ENCODE measurements around the gene HECW1. TPM values are rescaled to one million over a fixed set of nuclear protein-coding genes. Genes with fewer than 3 reads are reported as not detected.
A peak's percentile ranks its signal among the peaks of the same experiment; 100 is the strongest.

The HECW1 gene
- total and polyA plus RNA-seq, 2 of the 8 experiments (the other 6 are each of a cell fraction or from before 2014, with no cell fraction given) = 2.9 to 12.7 TPM

GRCh38 chr7:43528576-43529354 lies 416.3 kb downstream of the HECW1 start:
- no peak overlapping the region for H3K9ac ChIP-seq (replicated peaks in 1 of 4; ENCODE audit: extremely low read depth in 1 of 4, low read depth in 3 of 4, low read length in 3 of 4)
- 84% methylated on average over 10 of the region's 10 CpGs; no CpG with 5 or more reads in 1 of the 2 experiments for WGBS, 2 experiments (ENCODE audit: extremely low coverage in 1 of 2, insufficient coverage in 1 of 2, insufficient read length in 1 of 2, insufficient replicate concordance in 2 of 2, low coverage in 1 of 2, low lambda C conversion rate in 2 of 2, missing lambda C conversion rate in 1 of 2)
- TF ChIP-seq MAX (IDR thresholded peaks at IDR 0.05) (no peak), BACH1 (IDR thresholded peaks at IDR 0.05; ENCODE audit: low read length) (no peak), SP1 (IDR thresholded peaks at IDR 0.05; ENCODE audit: low read depth, low read length) (no peak), ASH2L (IDR thresholded peaks at IDR 0.05; ENCODE audit: low read length) (no peak), RXRA (IDR thresholded peaks at IDR 0.05; ENCODE audit: insufficient read depth, low read depth, low read length) (no peak), SP4 (IDR thresholded peaks at IDR 0.05; ENCODE audit: low read length) (no peak), PHF8 (conservative IDR thresholded peaks at IDR 0.05; ENCODE audit: low read depth, low read length) (no peak), JUN (IDR thresholded peaks at IDR 0.05; ENCODE audit: low read depth, low read length) (no peak)
- TF ChIP-seq, protein P1, sequence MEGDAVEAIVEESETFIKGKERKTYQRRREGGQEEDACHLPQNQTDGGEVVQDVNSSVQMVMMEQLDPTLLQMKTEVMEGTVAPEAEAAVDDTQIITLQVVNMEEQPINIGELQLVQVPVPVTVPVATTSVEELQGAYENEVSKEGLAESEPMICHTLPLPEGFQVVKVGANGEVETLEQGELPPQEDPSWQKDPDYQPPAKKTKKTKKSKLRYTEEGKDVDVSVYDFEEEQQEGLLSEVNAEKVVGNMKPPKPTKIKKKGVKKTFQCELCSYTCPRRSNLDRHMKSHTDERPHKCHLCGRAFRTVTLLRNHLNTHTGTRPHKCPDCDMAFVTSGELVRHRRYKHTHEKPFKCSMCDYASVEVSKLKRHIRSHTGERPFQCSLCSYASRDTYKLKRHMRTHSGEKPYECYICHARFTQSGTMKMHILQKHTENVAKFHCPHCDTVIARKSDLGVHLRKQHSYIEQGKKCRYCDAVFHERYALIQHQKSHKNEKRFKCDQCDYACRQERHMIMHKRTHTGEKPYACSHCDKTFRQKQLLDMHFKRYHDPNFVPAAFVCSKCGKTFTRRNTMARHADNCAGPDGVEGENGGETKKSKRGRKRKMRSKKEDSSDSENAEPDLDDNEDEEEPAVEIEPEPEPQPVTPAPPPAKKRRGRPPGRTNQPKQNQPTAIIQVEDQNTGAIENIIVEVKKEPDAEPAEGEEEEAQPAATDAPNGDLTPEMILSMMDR (IDR thresholded peaks at IDR 0.05; ENCODE audit: control extremely low read depth in 1 of 3, insufficient read depth in 1 of 3, low read depth in 1 of 3, low read length in 3 of 3) = no peak
- H3K18ac ChIP-seq (ENCODE audit: extremely low read depth, low read length) = no peak overlapping the region
- CTCF ChIA-PET (ENCODE audit: partially characterized antibody) = interaction anchor here (0.9 to 1.7 kb wide), 4 partner anchors 17 to 190 kb away, joined by 3 to 6 read pairs (median 4); partner anchors contain the start of gene STK17A
- no peak overlapping the region for H3K4ac ChIP-seq (replicated peaks; ENCODE audit: insufficient read length, low read depth, low read length)
- H2BK15ac ChIP-seq (ENCODE audit: low read length) = no peak overlapping the region
- no peak overlapping the region for H3K23ac ChIP-seq (ENCODE audit: insufficient read length)
- no peak overlapping the region for H2AK5ac ChIP-seq (ENCODE audit: low read depth, low read length)
- DNase-seq (ENCODE audit: low read depth in 1 of 2, low spot score in 2 of 2) (peak in 1 of 2 experiments; percentile 19), FAIRE-seq (no peak)
- no peak overlapping the region for H2AFZ ChIP-seq (ENCODE audit: low read length)
- no peak overlapping the region for H2BK20ac ChIP-seq (ENCODE audit: low read length)
- H3K79me2 ChIP-seq (ENCODE audit: control insufficient read depth in 1 of 2, insufficient read depth in 2 of 2, low read length in 2 of 2) = no peaks in the 10 kb centered on the region
- H4K5ac ChIP-seq (ENCODE audit: insufficient read length, low read depth, low read length) = no peak overlapping the region
- H2BK5ac ChIP-seq (ENCODE audit: low read depth, low read length) = 0 out of 2 replicates have a peak overlapping the region, but pooled peaks have one; percentile 17
- no peak overlapping the region for H2BK12ac ChIP-seq (ENCODE audit: low read depth, low read length)
- H3K23me2 ChIP-seq (ENCODE audit: low read depth, low read length) = no peaks in the 10 kb centered on the region
- H2BK120ac ChIP-seq (replicated peaks; ENCODE audit: low read depth, low read length) = no peak overlapping the region
- no peaks in the 10 kb centered on the region for H3K36me3 ChIP-seq (ENCODE audit: control insufficient read depth in 2 of 4, insufficient read depth in 4 of 4, low read length in 3 of 4)
- H3K4me2 ChIP-seq (ENCODE audit: insufficient read depth in 1 of 2, low read depth in 2 of 2, low read length in 2 of 2) = no peak overlapping the region
- no peaks in the 10 kb centered on the region for H3K9me3 ChIP-seq (ENCODE audit: insufficient read depth in 2 of 2, low read depth in 1 of 2, low read length in 1 of 2)
- no peak overlapping the region for H3K56ac ChIP-seq (replicated peaks; ENCODE audit: insufficient read length, low read depth, low read length)
- H3K4me3 ChIP-seq (ENCODE audit: extremely low read depth in 1 of 4, insufficient read depth in 2 of 4, low read depth in 3 of 4, low read length in 4 of 4) = no peak overlapping the region
- no peak overlapping the region for H3K14ac ChIP-seq (ENCODE audit: insufficient read length)
- H3K27ac ChIP-seq (ENCODE audit: low read depth, low read length) = no peak overlapping the region; the same call in 1 of the 2 replicates
- H3K27me3 ChIP-seq (replicated peaks in 1 of 4; ENCODE audit: control insufficient read depth in 3 of 4, extremely low read depth in 1 of 4, insufficient read depth in 3 of 4, low read length in 3 of 4) = no peaks in the 10 kb centered on the region; a peak in 1 of 7 replicates
- POLR2A ChIA-PET (ENCODE audit: partially characterized antibody) = no interaction called here
- no peak overlapping the region for H4K91ac ChIP-seq (replicated peaks; ENCODE audit: insufficient read length, low read length)
- no peaks in the 10 kb centered on the region for H4K20me1 ChIP-seq (replicated peaks in 1 of 2; ENCODE audit: control insufficient read depth in 1 of 2, insufficient read depth in 2 of 2, low read length in 2 of 2)
- H3K4me1 ChIP-seq (replicated peaks in 1 of 4; ENCODE audit: control insufficient read depth in 3 of 4, insufficient read depth in 4 of 4, low read length in 3 of 4) = no peaks in the 10 kb centered on the region
- H3K79me1 ChIP-seq (ENCODE audit: low read depth, low read length) = no peaks in the 10 kb centered on the region
- no peak overlapping the region for H4K8ac ChIP-seq (ENCODE audit: extremely low read depth, insufficient read depth, low read length)

All from H1 (cell line).